Measurements from ENCODE around the gene PRR23E.

PRR23E gene

DNA sequence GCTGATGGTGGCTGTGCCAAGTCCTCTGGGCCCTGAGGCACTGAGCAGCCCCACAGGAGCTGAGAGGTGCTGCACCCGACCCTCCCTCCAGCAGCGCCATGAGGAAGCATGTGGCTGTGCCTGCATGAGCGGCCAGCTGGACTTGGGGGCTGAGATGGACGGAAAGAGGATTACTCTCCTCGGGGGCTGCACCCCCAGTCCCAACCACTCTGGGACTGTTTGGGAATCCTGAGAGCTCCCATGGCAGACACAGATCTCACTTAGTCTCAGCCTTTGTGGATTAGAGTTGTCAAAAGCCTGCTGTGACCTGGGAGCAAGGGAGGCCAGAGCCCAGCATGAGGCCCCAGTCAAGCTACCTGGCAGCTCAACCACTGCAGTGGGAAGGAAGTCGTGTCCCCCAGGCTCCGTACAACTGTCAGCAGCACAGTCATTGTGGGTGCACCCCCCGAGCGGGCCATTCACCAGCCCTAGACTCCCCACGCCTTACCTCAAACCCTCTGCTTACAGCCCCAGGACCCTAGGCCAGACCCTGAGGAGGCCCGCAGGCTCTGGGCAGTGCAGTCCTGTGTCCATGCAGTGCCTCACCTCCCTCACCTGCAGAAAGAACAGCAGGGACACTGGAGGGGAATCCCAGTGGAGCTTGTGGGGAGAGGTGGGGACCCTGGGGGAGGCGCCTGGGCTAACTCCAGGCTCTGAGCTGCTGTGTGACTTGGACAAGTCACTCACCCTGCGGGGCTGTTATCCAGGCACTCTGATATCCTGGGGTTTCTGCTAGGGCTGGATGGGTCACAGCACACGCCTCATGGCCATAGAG, 17.1 kb downstream of the PRR23E start:
- DNase-seq (ENCODE audit: low read depth): no peak

DNA sequence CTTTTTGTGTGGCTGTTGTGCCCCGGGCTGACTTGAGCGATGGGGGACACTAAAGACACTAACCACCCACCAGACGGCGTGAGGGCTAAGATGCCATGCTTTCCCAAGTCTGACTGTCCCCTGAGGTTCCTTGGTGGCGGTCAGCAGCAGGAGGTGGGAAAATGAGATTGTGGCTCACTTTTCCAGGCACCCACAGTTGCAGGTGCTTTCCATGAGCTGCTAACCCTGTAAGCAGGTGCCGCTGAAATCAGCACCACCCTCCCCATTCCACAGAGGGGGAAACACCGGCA, 17.7 kb downstream of the PRR23E start:
- DNase-seq (ENCODE audit: low read depth): no peak

DNA sequence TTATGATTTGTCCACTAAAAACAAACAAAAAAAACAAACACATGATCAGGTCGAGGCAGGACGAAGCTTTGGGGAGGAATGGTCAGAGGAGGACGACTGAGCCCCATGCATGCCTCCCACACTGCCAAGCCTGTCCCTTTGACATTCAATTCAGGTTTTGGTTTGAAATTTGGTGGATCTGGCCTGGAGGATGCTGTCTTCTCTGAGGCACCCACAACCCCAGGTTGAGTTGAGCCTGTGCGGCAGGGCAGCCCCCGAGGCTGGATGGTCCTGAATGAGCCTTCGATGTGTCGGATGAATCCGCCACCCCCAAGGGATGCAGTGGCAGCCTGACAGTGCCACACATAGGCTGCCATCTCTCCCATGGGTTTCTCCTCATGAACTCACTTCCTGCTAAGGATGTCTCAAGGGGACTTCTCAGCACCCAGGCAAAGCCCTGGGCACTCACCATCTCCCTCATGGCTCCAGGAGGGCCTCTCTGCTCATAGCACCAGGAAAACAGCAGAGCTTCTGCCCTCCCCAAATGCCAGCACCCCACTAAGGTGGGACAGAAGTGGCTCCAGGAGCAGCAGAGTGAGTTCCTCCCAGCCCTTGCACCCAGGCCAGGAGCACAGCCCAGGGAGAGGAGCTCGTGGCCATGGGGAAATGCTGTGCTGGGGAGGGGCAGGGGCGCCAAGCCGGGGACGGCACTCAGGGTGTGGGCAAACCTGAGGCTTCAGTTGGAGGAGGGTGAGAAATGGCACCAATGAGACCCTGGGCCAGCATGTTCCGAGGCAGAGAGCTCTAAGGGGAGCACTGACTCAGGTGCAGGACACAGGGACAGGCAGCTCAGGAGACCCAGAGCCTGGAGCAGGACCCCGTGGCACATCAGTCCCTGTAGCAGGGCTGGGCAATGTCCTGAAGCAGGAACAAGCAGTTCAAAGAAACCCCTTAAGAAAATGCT, 18.5 kb downstream of the PRR23E start:
- DNase-seq (ENCODE audit: low read depth): no peak

DNA sequence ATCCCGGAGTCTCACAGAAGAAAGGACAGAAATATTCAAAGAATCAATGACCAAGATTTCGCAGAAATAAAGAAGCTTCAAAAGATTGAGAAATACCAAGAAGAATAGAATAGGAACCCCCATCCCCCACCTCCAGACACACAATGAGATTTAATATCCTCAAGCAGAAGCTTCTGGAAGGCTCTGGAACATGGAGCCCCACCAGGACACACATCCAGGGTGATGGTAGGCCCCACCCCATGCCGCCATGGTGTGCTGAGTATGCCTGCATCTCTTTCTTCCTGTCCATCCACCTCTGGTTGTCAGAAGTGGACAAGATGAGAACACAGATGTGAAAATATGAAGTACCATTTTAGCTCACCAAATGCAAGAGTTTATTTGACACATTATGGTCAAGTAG, 19.3 kb downstream of the PRR23E start:
- DNase-seq (ENCODE audit: low read depth): no peak

DNA sequence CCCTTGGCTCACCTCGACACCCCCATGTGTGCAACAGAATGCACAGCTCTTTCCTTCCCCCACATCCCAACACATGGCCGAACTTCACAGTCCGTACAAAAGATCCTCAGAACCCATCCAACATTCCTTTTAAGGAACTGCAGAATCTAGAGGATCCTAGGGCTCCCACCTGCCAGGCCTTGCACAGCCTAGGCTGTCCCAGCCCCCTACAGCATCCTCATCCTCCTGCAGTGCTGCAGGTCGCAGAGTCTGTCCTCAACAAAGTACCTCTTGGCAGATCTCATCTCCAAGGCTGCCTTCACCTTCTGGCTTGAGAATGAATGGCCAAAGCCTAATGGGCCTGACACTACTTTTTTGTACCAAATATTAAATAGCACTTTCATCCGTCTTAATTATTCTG, 19.8 kb downstream of the PRR23E start:
- DNase-seq (ENCODE audit: low read depth): no peak

DNA sequence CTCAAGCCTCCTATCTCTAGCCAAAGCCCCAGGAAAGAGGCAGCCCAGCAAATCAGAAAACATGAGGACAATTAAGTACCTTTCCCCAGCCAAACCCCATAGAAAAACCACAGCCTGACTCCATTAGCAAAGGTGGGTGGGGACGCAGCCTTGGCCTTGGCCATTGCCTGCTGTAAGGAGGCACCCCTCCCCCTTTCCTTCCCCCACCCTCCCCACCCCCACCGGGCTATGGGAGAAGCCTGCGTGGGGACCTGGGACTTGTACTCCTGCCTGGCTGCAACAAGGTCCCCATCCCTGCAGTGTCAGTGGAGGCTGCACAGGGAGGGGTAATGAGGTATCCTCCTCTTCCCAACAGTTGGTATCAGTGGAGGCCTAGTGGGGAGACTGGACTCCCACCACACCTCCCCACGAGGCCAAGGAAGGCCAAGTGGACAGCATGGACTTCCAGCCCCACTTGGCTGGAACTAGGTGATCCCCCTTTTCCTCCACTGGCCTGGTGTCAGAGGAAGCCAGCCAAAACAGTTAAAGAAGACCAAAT, 20.5 kb downstream of the PRR23E start:
- DNase-seq (ENCODE audit: low read depth): no peak

DNA sequence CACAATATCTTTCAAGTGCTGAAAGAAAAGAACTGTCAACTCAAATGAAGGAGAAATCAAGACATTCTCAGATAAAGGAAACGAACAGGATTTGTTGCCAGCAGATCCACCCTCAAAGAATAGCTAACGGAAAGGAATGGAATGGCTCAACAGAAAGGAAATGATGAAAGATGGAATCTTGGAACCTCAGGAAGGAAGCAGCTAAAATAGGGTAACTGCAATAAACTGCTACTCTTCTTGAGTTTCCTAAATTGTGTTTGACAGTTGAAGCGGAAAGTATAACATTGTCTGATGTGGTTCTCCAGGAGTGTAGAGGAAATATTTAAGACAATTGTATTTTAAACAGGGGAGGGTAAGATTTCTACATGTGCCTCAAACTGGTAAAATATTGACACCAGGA, 22.0 kb downstream of the PRR23E start:
- DNase-seq (ENCODE audit: low read depth): no peak

DNA sequence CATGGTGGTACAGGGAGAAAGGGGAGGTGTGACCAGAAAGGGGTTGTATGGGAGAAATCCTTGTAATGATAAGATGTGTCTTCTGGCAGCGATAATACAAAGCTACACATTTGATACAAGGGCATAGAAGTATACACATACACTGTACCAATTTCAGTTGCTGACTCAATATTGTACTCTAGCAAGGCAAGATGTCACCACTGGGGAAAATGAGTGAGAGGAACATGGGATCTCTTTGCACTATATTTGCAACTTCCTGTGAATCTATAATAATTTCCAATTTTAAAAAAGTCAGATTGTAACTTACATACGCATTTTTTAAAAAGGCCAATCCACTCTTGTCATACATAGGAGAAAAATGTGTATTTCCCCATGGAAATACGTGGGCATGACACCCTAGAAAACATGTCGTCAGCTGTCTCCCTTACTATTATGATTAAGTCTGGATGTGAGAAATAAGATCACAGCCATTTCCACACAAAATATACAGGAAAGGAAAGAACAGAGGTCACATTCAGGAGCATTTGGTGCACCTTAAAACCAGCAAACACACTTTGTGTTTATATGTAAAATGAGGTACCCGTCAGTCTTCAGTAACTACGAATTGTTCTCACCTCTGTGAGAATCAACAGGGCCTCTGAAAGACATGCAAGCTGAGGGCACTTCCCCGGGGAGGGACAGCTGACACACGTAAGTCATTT, 22.9 kb downstream of the PRR23E start:
- DNase-seq (ENCODE audit: low read depth): no peak

DNA sequence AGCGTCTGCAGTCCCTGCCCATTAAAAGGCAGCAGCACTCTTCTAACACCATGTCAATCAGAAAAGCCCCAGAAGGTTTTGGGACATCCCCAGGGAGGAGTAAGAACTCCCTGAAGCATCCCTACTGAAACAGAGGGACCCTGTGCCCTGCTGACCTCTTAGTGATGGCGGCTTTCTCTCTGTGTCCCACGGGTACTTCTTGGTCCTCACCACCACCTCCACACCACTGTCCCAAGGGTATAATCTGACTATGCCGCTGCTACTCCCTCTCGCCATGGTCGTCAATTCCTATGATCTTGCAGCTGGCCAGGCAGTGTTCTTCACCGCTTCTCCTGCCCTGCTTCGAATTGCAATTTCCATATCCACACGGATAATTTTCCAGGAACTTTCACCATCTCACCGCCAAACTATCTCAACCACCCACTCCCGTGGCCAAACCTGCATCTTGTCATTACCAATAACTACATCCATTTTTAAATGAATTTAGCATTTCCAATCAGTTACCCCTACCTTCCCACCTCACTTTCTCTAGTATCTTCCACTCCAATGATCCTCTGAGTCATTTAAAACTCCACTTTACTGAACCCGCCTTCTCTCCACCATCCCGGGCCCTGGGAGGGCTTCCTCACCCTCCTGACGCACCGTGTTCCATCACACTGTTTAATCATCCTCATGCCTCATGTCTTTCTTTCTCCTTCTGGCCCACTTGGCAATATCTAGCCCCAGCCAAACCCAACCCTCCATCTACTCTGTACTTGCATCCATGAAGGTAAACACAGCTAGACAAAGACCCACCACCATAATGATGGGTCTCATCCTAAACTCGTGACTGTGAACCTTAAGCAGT, 23.7 kb downstream of the PRR23E start:
- DNase-seq (ENCODE audit: low read depth): no peak

DNA sequence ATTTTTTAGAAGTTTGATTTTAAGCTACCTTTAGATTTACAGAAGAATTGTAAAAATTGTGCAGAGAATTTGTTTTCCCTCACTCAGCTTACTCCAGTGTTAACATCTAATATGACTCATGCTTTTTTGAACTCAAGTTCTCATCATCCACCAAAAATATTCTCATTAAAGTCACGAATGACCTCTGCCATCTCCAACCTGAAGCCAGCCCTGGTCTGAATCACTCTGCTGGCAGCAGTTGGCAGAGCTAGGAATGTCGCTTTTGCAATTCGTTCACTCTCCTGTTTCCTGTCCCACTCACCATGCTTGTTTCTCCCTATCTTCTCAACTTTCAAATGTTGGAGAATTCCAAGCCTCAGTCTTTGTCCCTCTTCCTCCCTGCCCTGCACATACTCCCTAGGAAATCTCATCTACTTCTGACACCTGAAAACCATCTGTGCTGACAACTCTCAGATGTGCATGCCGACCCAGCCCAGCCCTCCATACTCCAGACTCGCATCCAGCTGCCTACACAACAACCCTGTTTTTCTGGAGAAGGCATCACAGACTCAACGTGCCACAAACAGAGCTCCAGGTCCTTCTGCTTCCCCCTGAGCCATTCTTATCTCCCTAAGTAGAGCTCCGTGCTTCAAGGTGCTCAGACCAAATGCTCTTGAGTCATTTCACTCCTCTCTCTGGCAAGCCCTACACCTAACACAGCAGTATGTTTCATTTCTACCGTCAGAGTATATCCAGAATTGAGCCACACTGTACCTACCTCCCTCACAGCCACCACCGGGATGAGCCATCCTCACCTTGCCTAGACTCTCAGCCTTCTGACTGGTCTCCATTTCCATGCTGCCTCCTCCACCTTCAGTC, 24.9 kb downstream of the PRR23E start:
- DNase-seq (ENCODE audit: low read depth): no peak

DNA sequence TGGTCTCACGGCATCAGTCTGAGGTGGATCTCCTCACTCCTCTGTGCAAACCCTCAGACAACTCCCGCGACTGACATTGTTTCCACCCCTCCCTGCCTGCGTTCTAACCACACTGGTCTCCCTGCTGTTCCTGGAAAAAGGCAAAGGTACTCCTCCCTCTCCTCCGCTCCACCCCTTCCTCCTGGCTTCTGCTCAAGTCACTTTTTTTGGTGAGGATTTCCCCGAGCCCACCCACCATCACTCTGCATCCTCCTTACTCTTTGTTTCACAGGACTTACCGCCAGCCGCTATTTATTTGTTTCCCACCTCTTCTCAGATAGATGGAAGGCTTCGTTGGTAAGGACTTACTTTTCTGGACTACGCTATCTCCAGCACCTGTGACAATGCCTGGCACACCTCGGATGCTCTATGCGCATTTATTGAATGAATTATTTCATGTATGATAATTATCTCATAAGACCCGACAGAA, 25.6 kb downstream of the PRR23E start:
- no peak for DNase-seq (ENCODE audit: low read depth)

DNA sequence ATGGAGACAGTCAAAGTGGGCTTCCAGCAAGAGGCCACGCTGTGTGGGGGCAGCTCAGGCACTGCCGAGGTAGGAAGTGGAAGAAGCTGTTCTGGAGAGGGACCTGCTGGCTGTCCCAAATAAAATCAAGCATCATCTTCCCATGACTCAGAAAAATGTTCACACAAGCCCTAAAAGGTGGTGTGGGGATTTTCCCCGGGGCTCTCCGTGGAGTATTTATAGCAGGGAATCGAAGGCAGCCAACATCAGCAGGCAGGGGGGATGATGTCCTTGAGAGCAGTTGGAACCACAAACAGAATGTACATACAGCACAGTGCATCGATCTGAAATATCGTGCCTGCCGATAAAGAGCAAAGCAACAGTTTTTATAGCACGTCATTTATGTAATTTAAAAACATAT, 27.6 kb downstream of the PRR23E start:
- DNase-seq (ENCODE audit: low read depth): no peak

DNA sequence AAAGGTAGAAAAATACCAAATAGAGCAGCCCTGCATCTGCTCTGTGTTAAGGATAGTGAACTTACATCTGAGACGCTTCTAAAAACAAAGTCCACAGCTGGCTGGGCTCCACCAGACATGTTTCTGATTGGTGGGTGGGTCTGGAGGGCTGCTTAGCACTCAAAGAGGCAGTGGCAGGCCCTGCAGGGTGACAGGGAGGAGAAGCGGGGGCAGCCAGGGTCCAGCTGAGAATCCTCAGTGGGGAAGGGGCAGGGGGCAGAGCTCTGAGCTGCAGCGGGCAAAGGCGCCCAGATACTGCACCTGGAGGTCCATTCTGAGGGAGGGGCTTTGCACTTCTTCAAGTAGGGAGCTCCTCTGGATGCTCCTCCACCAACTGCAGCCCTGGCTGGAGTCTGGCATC, 28.1 kb downstream of the PRR23E start:
- no peak for DNase-seq (ENCODE audit: low read depth)

DNA sequence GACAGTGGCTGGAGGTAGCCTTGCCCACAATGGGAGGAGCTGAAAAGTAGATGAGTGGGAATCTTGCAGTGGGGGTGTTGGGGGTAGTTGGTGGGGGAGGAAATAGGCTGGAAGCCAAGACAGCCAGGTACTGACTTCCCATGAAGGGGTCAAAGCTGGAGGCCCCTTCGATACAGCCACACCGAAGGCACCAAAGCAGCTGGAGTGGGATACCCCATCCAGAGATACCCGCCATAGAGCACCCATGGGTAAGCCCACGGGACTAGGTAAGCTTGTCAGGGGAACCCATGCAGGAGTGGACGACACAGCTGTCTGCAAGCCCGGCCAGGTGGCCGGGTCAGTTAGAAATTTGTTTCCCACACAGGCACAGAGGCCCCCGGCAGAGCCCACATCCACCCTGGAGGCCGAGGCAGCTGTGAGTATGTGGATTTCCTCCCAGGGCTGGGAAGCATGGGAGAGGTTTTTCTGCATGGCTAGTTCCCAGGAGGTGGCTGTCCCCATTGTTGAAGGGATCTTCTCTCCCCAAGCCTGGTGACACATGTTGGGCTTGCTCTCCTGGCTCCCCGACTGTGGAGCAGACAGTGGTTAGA, 28.6 kb downstream of the PRR23E start:
- DNase-seq (ENCODE audit: low read depth): no peak

DNA sequence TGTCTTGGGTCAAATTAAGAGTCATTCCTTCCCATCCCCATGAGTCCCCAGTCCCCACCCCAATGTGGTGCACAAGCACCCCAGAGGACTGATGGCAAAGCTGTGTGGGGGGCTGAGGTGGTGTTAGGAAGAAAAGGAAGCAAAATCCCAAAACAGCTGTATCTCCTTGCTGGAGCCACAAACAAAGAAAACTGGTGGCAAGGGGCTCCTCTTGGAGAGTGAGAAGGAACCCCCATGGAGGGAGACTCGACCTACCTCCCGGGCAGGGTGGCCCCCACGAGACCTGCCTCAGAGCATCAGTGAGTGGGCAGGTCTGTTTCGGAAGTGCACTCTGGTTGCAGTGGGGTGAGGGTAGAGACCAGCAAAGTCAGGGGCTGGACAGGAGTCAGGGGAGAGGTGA, 29.2 kb downstream of the PRR23E start:
- DNase-seq (ENCODE audit: low read depth): no peak

DNA sequence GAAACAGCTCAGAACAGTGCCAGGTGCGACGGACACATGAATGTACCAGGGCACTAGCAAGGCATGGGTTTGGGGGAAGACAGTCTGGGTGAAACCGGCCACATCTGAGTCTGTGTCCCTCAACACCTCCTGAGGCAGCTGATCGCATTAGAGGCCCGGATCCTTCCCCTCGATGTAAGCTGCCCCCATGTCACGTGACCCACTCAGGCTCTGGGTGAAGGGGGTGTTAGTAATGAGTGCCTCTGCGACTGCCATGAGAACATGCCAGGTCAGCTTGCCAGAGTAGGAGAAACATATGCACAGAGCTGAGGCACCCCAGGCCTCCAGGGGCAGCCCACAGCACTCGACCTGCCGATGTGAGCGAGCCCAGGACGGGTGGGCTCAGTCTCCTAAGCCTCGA, 29.7 kb downstream of the PRR23E start:
- DNase-seq (ENCODE audit: low read depth): no peak

DNA sequence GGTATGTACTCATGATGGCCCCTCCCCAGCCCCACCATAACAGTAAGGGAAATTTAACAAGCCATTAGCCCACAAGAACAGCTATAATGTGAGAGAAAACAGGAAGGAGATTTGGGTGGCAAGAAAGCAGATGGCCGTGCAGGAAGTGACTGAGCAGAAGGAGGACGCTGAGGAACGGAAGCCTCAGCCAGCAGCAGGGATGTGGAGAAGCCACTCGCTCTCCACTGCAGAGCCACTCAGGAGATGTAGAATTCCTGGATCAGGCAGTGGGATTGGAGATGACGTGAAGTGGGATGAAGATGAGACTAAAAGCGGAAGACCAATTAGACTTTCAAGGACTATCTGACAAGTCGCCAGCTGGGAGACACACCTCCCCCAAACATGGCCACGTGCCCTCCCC, 31.2 kb downstream of the PRR23E start:
- no peak for DNase-seq (ENCODE audit: low read depth)

DNA sequence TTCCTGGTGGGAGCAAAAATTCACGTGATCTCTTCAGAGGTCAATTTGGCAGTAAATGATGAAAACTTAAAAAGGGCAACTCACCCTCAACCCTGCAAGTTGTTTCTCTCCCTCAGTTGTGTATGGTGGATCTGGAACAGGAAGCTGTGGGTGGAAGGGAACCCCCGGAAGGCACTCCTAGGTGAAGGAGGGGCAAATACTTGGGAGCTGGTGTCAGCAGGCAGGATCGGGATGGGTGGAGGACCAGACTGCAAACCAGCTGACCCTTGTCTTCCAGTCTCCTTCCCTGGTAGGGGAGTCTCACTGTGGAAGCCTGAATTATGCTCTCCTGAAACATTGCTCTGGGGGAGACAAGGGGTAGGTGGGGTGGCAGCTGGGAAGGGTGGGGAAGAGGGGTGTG, 33.5 kb downstream of the PRR23E start:
- no peak for DNase-seq (ENCODE audit: low read depth)

DNA sequence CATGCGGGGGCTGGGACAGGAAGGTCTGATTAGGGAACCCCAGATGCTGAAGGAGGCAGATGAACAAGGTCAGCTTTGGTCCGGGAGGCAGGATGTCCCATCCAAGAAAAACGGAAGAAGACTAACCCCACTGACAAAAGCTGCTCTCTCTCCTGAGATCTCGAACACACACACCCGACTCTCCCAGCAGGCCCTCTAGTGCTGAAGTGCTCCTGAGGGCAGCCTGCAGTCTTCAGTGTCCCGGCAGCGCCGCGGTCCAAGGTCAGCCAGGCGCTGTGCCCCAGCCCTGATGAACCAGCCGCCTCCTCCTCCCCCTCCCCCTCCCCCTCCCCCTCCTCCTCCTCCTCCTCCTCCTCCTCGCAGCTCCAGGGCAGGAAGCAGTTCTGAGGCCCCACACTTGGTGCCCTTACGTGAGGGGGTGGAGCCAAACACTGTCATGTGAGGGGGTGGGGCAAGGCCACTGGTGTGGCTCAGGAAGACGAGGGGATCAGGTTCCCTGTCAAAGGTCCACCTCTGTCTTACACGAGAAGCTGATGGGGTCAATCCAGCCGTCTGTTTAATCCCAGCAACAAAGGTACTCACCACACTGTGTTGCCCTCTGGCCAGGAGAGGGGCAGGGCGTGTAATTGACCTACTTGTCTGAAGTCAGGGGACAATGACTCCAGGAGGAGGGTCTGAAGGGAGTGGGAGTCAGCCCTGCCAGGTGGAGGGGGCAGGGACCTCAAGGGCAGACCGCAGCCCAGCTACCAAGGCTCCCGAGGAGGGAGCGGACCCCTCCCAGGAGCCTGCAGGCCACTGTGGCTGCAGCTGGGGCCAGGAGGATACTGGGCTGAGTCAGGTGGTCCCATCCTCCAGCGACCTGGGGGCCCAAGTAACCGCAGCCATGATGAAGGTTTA, 34.3 kb downstream of the PRR23E start:
- DNase-seq (ENCODE audit: low read depth): no peak
